H9 (cell line): ENCODE results near the gene VEGFB. TPM values are rescaled to one million over a fixed set of nuclear protein-coding genes. Genes with fewer than 3 reads are reported as not detected.

Experiments
- DNase-seq: peaks from one replicate; pipeline ENCODE4 v3.0.0-alpha.2; 2017
- H2AFZ ChIP-seq: one replicate; pipeline ENCODE4 v1.6.1; 2013; ENCODE audit warnings: mild to moderate bottlenecking, low read length, control low read depth, moderate library complexity
- H2AK5ac ChIP-seq: 2 replicates; pipeline ENCODE4 v1.6.1; 2013; ENCODE audit warnings: low read length, control low read depth, mixed read lengths; ENCODE audit not compliant: insufficient read length
- H2BK120ac ChIP-seq: one replicate; pipeline ENCODE4 v1.6.1; 2013; ENCODE audit warnings: low read depth, mild to moderate bottlenecking, low read length, control low read depth, inconsistent platforms; ENCODE audit not compliant: poor library complexity, severe bottlenecking
- H2BK12ac ChIP-seq: 2 replicates; pipeline ENCODE4 v1.6.1; 2013; ENCODE audit warnings: low read length, control low read depth, mixed read lengths, low read depth; ENCODE audit not compliant: insufficient read length
- H2BK15ac ChIP-seq: 2 replicates; pipeline ENCODE4 v1.6.1; 2013; ENCODE audit warnings: low read depth, low read length, control low read depth
- H2BK20ac ChIP-seq: one replicate; pipeline ENCODE4 v1.6.1; 2013; ENCODE audit warnings: low read depth, mild to moderate bottlenecking, low read length, control low read depth, inconsistent platforms; ENCODE audit not compliant: poor library complexity, severe bottlenecking
- H2BK5ac ChIP-seq: 2 replicates; pipeline ENCODE4 v1.6.1; 2013; ENCODE audit warnings: low read length, control low read depth, mixed read lengths; ENCODE audit not compliant: insufficient read length
- H3K14ac ChIP-seq: 2 replicates; pipeline ENCODE4 v1.6.1; 2013; ENCODE audit warnings: low read length, control low read depth; ENCODE audit not compliant: insufficient read depth
- H3K18ac ChIP-seq: 2 replicates; pipeline ENCODE4 v1.6.1; 2013; ENCODE audit warnings: low read depth, mild to moderate bottlenecking, mixed read lengths, low read length, control low read depth; ENCODE audit not compliant: insufficient read length
- H3K23ac ChIP-seq: 2 replicates; pipeline ENCODE4 v1.6.1; 2013; ENCODE audit warnings: low read length, control low read depth, mixed read lengths, low read depth; ENCODE audit not compliant: insufficient read length
- H3K23me2 ChIP-seq: 2 replicates; pipeline ENCODE4 v1.6.1; 2013; ENCODE audit warnings: low read depth, mild to moderate bottlenecking, mixed read lengths, low read length, control low read depth; ENCODE audit not compliant: insufficient read length, poor library complexity, severe bottlenecking
- H3K27ac ChIP-seq: 2 replicates; pipeline ENCODE4 v1.5.1; 2013; ENCODE audit warnings: low read length, control low read depth, mixed read lengths, low read depth; ENCODE audit not compliant: insufficient read length
- H3K27me3 ChIP-seq: 2 replicates; pipeline ENCODE4 v1.6.1; 2013; ENCODE audit warnings: low read length, control low read depth, inconsistent platforms; ENCODE audit not compliant: insufficient read depth
- H3K4ac ChIP-seq: 2 replicates; pipeline ENCODE4 v1.6.1; 2013; ENCODE audit warnings: low read depth, mild to moderate bottlenecking, control low read depth, inconsistent platforms, low read length, moderate library complexity
- H3K4me1 ChIP-seq: 2 replicates; pipeline ENCODE4 v1.6.1; 2013; ENCODE audit warnings: low read length, control low read depth, inconsistent platforms; ENCODE audit not compliant: insufficient read depth
- H3K4me2 ChIP-seq: 2 replicates; pipeline ENCODE4 v1.6.1; 2013; ENCODE audit warnings: low read length, control low read depth, mixed read lengths; ENCODE audit not compliant: insufficient read length, insufficient read depth
- H3K56ac ChIP-seq: 2 replicates; pipeline ENCODE4 v1.6.1; 2013; ENCODE audit warnings: low read depth, mild to moderate bottlenecking, mixed read lengths, low read length, control low read depth; ENCODE audit not compliant: insufficient read length
- H3K79me1 ChIP-seq: 2 replicates; pipeline ENCODE4 v1.6.1; 2013; ENCODE audit warnings: low read depth, mild to moderate bottlenecking, moderate library complexity, low read length, control low read depth, inconsistent platforms; ENCODE audit not compliant: insufficient read depth, poor library complexity, severe bottlenecking
- H3K79me2 ChIP-seq: 2 replicates; pipeline ENCODE4 v1.6.1; 2013; ENCODE audit warnings: low read length, control low read depth, inconsistent platforms; ENCODE audit not compliant: insufficient read depth
- H3K9ac ChIP-seq: 2 replicates; pipeline ENCODE4 v1.6.1; 2013; ENCODE audit warnings: low read length, control low read depth, mixed read lengths; ENCODE audit not compliant: insufficient read length; ENCODE audit errors: extremely low read depth
- H3K9me3 ChIP-seq: one replicate; pipeline ENCODE4 v1.6.1; 2013; ENCODE audit warnings: low read depth, low read length, inconsistent platforms; ENCODE audit not compliant: control insufficient read depth
- H3T11ph ChIP-seq: one replicate; pipeline ENCODE4 v1.6.1; 2013; ENCODE audit warnings: mild to moderate bottlenecking, low read length, control low read depth, inconsistent platforms
- H4K20me1 ChIP-seq: one replicate; pipeline ENCODE4 v1.6.1; 2013; ENCODE audit not compliant: control insufficient read depth, insufficient read length, insufficient read depth
- H4K5ac ChIP-seq: 2 replicates; pipeline ENCODE4 v1.6.1; 2013; ENCODE audit warnings: low read depth, mild to moderate bottlenecking, mixed read lengths, low read length, control low read depth; ENCODE audit not compliant: insufficient read length
- H4K8ac ChIP-seq: replicated peaks from 2 replicates; pipeline ENCODE4 v1.6.1; 2013; ENCODE audit warnings: low read length, control low read depth, mixed read lengths, low read depth; ENCODE audit not compliant: insufficient read length
- H4K91ac ChIP-seq: 2 replicates; pipeline ENCODE4 v1.6.1; 2013; ENCODE audit warnings: low read depth, mild to moderate bottlenecking, moderate library complexity, mixed read lengths, low read length, control low read depth; ENCODE audit not compliant: insufficient read length
- H3K27ac Mint-ChIP-seq, 3 experiments: 2 replicates in 2 of 3; 3 replicates in 1 of 3; pipeline ENCODE4 v1.8.0; 2020 to 2021; ENCODE audit warnings: mixed read lengths in 3 of 3, mild to moderate bottlenecking in 1 of 3, moderate library complexity in 1 of 3
- H3K27me3 Mint-ChIP-seq: 2 replicates; pipeline ENCODE4 v1.8.0; 2021; ENCODE audit warnings: low read depth, mild to moderate bottlenecking, moderate library complexity, mixed read lengths
- H3K36me3 Mint-ChIP-seq, 3 experiments: 2 replicates in 2 of 3; 3 replicates in 1 of 3; pipeline ENCODE4 v1.8.0; 2020 to 2021; ENCODE audit warnings: low read depth in 3 of 3, mixed read lengths in 3 of 3; ENCODE audit not compliant: insufficient read depth in 1 of 3
- H3K4me1 Mint-ChIP-seq, 2 experiments: 2 replicates each; pipeline ENCODE4 v1.8.0; 2020; ENCODE audit warnings: mixed read lengths in 2 of 2
- H3K4me3 Mint-ChIP-seq, 2 experiments: 2 replicates in 1 of 2; 3 replicates in 1 of 2; pipeline ENCODE4 v1.8.0; 2020 to 2021; ENCODE audit warnings: mild to moderate bottlenecking in 2 of 2, mixed read lengths in 2 of 2, moderate library complexity in 1 of 2
- H3K9me3 Mint-ChIP-seq, 2 experiments: 2 replicates in 1 of 2; 3 replicates in 1 of 2; pipeline ENCODE4 v1.8.0; 2020; ENCODE audit warnings: mild to moderate bottlenecking in 2 of 2, mixed read lengths in 2 of 2, moderate library complexity in 1 of 2
- WGBS: extraction: QIAGEN DNeasy Blood & Tissue Kit; methylation state at CpG from one replicate; pipeline ENCODE4 v1.1.7; 2013; ENCODE audit warnings: missing lambda C conversion rate, low lambda C conversion rate, mixed read lengths; ENCODE audit not compliant: insufficient read length; ENCODE audit errors: extremely low coverage; 5-methylcytosine and 5-hydroxymethylcytosine counted together
- total RNA-seq: library from RNA; stranded (reverse); gene quantifications from 2 replicates; pipeline ENCODE4 v1.2.1, GENCODE V29; 2021
- TF ChIP-seq, protein P1 (sequence below): fragments of 200-600 bp; sonication (generic); conservative IDR thresholded peaks from 3 replicates; pipeline ENCODE4 v1.8.0; 2021; ENCODE audit warnings: antibody characterized with exemption, mild to moderate bottlenecking

VEGFB gene
- total RNA-seq, 1 experiment from 2014 or later = 57.7 TPM

DNA sequence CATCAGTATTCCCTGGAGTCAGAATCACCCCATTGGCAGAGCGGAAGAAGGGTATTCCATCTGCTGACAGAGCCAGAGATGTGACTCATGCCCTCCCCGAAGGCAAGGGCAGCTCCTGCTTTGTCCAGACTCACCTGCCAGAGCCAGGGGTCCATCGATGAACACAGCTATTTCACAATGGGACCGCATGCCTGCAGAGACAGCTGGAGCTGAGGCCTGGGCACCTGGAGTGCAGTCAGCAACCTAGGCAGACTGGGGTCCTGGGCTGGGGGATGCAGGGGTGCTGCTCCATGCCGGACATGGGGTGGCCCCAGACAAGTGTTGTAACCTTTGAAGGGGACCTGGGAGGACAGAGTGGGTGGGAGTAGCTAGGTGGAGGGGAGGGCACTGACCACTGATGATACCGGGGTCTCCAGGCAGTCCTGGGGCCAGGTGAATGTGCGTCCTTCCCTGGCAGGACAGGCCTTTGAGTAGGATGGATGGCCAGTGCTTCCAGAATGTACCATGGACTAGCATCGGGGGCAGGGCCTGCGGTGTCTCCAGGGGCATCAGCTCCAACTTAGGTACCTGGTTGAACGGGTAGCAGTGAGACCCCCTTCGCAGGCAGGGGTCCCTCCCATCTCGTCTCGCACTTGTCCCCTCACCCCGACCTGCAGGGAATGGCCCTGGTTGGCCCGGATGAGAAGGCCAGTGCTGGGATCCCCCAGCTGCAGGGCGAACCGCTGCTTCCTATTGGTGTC, 10.1 kb upstream of the VEGFB start:
- H2BK120ac ChIP-seq = no peak overlapping the region
- H3K27me3 ChIP-seq = no peaks in the 10 kb centered on the region
- H3K14ac ChIP-seq = no peak overlapping the region; the same call in 1 of the 2 replicates
- H3K4me1 Mint-ChIP-seq = peaks cover 15 to 17% of the 10 kb centered on the region in 2 experiments
- no peak overlapping the region for H2BK5ac ChIP-seq
- no peak overlapping the region for H2BK15ac ChIP-seq
- no peak overlapping the region for H3T11ph ChIP-seq
- TF ChIP-seq, protein P1, sequence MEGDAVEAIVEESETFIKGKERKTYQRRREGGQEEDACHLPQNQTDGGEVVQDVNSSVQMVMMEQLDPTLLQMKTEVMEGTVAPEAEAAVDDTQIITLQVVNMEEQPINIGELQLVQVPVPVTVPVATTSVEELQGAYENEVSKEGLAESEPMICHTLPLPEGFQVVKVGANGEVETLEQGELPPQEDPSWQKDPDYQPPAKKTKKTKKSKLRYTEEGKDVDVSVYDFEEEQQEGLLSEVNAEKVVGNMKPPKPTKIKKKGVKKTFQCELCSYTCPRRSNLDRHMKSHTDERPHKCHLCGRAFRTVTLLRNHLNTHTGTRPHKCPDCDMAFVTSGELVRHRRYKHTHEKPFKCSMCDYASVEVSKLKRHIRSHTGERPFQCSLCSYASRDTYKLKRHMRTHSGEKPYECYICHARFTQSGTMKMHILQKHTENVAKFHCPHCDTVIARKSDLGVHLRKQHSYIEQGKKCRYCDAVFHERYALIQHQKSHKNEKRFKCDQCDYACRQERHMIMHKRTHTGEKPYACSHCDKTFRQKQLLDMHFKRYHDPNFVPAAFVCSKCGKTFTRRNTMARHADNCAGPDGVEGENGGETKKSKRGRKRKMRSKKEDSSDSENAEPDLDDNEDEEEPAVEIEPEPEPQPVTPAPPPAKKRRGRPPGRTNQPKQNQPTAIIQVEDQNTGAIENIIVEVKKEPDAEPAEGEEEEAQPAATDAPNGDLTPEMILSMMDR = no peak
- H3K56ac ChIP-seq = no peak overlapping the region
- no peak overlapping the region for H3K9ac ChIP-seq
- H3K27ac Mint-ChIP-seq = peak overlapping the region in 1 of 3 experiments; percentile 42; a peak in 1 of 7 replicates
- H3K79me2 ChIP-seq = no peaks in the 10 kb centered on the region
- no peak overlapping the region for H4K91ac ChIP-seq
- H3K79me1 ChIP-seq = no peaks in the 10 kb centered on the region
- no peaks in the 10 kb centered on the region for H4K20me1 ChIP-seq
- no CpG with 5 or more reads among the region's 17 CpGs for WGBS
- H2AK5ac ChIP-seq = no peak overlapping the region
- no peak overlapping the region for H3K23ac ChIP-seq
- H3K27me3 Mint-ChIP-seq = no peaks in the 10 kb centered on the region
- H3K27ac ChIP-seq = no peak overlapping the region
- peaks cover 15% of the 10 kb centered on the region for H3K23me2 ChIP-seq
- H4K8ac ChIP-seq = no peak overlapping the region
- no peak overlapping the region for H3K4me2 ChIP-seq
- no peaks in the 10 kb centered on the region for H3K4me1 ChIP-seq
- peak overlapping the region in 1 of 2 experiments; percentile 91; a peak in 2 of 5 replicates for H3K4me3 Mint-ChIP-seq
- no peak overlapping the region for H4K5ac ChIP-seq
- H2AFZ ChIP-seq = no peak overlapping the region
- H3K18ac ChIP-seq = no peak overlapping the region
- no peaks in the 10 kb centered on the region for H3K9me3 ChIP-seq
- no peak overlapping the region for H3K4ac ChIP-seq
- H2BK12ac ChIP-seq = no peak overlapping the region
- peaks cover 0 to 16% (median 14%) of the 10 kb centered on the region in 3 experiments; a peak in 4 of 7 replicates for H3K36me3 Mint-ChIP-seq
- no peak overlapping the region for H2BK20ac ChIP-seq
- no peak for DNase-seq
- H3K9me3 Mint-ChIP-seq = no peaks in the 10 kb centered on the region
